WI38 (cell line): ENCODE results near the gene ZC3H18.

ENCODE experiments used
- H3K4me3 ChIP-seq: 2 replicates; pipeline ENCODE4 v1.5.1; 2011; ENCODE audit warnings: low read depth, mild to moderate bottlenecking, control low read depth, low read length
- CTCF ChIP-seq: IDR thresholded peaks from 2 replicates; pipeline ENCODE4 v1.5.1; 2012; ENCODE audit warnings: low read depth, mild to moderate bottlenecking, control low read depth, low read length

ZC3H18 gene

DNA sequence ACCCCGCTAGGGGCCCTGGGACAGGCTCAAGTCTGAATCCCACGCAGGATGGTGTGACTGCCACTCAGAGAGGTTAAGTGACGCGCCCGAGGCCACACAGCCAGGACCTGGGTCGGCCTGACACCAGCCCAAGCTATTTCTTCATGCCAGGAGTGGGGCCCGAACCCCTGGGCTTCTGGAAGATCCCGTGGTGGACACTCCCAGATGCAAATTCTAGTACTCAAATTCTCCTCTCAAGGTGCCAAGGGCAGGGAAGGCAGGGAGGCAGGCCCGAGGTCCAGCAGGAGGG is 73.4 kb downstream of the ZC3H18 start:
- no peak for TF ChIP-seq CTCF
- H3K4me3 ChIP-seq: no peak overlapping the region

GRCh38 chr16:88645455-88645854 is 75.3 kb downstream of the ZC3H18 start:
- TF ChIP-seq CTCF: no peak
- H3K4me3 ChIP-seq: no peak overlapping the region

DNA sequence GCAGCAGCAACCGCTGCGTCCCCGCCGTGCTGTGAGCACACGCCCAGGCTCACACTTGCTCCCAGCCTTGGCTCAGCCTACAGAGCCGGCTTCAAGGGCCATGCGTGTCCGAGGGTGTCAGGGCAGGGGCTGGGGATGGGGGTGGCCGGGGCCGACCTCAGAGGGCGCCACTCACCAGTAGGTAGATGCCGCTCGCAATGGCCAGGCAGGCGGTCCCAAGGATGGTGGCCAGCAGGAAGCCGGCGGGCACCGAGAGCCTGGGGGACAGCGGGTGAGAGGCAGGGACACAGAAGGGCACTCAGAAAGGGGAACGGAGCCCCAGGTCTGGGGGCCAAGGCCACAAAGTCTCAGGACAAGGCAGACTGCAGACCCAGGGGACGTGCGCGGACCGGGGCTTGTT is 75.7 kb downstream of the ZC3H18 start:
- H3K4me3 ChIP-seq: no peak overlapping the region
- TF ChIP-seq CTCF: no peak

GRCh38 chr16:88646345-88647034 is 76.3 kb downstream of the ZC3H18 start:
- TF ChIP-seq CTCF: no peak
- H3K4me3 ChIP-seq: no peak overlapping the region

DNA sequence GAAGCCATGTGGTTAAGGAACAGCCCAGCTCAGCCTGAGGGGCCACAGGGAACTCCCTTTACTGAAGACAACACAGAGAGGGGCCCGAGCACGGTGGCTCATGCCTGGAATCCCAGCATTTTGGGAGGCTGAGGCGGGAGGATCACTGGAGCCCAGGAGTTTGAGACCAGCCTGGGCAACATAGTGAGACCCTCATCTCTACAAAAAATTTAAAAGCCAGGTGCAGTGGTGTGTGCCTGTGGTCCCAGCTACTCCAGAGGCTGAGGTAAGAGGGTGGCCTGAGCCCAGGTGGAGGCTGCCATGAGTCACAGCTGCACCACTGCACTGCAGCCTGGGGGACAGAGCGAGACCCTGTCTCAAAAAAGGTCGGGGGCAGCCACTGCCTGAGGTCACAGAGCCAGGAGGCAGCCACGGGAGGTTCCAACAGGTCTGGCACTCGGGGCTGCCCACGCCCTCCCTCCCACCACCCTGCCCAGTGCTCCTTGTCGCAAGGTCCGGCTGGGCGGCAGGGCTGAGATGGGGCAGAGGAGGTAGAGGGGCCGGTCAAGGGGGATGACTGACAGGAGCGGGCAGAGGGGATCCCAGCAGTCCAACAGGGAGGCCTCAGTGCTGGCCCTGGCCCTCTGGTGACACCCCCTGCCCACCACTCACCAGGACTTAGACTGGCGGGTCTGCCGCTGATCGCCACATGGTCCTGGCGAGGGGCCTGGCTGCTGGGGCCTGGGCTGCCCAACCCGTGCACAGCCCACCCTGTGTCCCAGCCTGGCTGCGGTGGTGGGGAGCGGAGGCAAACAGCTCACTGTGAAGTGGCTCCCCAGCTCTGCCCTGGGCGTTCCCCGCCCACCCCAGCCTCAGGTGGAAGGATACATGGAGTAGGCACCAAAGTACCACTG is 77.2 kb downstream of the ZC3H18 start:
- H3K4me3 ChIP-seq: no peak overlapping the region
- TF ChIP-seq CTCF: no peak

GRCh38 chr16:88649195-88649923 is 79.2 kb downstream of the ZC3H18 start:
- no peak overlapping the region; the same call in 1 of the 2 replicates for H3K4me3 ChIP-seq
- TF ChIP-seq CTCF: no peak
